Kidney (tissue), 14 donors: ENCODE data around the gene MYO10. TPM values are rescaled to one million over a fixed set of nuclear protein-coding genes. Genes with fewer than 3 reads are reported as not detected.
A peak's percentile ranks its signal among the peaks of the same experiment; 100 is the strongest.

Source experiments
- DNase-seq, 5 donors: peaks; one replicate each; pipeline ENCODE4 v3.0.0-alpha.2; 2013 to 2020
- FAIRE-seq: peaks from 2 replicates; lab custom pipeline; 2012; peaks lifted over from hg19 to GRCh38; lab: Jason Lieb, UNC
- H3K27ac ChIP-seq, 2 donors: one replicate each; pipeline ENCODE4 v1.7.0; 2013; ENCODE audit warnings: low read depth in 2 of 2, low read length in 2 of 2, inconsistent platforms in 1 of 2
- H3K27me3 ChIP-seq: one replicate; pipeline ENCODE4 v1.7.1; 2013; ENCODE audit warnings: low read length, inconsistent platforms; ENCODE audit not compliant: control insufficient read depth, insufficient read depth
- H3K36me3 ChIP-seq, 3 donors: one replicate each; pipeline versions ENCODE4 v1.7.0 to v1.7.1; 2013; ENCODE audit warnings: low read length in 3 of 3, control low read depth in 1 of 3, inconsistent platforms in 1 of 3; ENCODE audit not compliant: insufficient read depth in 3 of 3, control insufficient read depth in 2 of 3
- H3K4me1 ChIP-seq, 3 donors: one replicate each; pipeline versions ENCODE4 v1.7.0 to v1.7.1; 2013; ENCODE audit warnings: low read length in 3 of 3, inconsistent platforms in 1 of 3, low read depth in 1 of 3; ENCODE audit not compliant: control insufficient read depth in 2 of 3, insufficient read depth in 2 of 3
- H3K4me3 ChIP-seq, 3 donors: one replicate each; pipeline versions ENCODE4 v1.7.0 to v1.8.1; 2013; ENCODE audit warnings: low read length in 3 of 3, control low read depth in 1 of 3, inconsistent platforms in 1 of 3
- H3K9ac ChIP-seq, 3 donors: one replicate each; pipeline versions ENCODE4 v1.7.0 to v1.7.1; 2013; ENCODE audit warnings: low read length in 3 of 3, control low read depth in 1 of 3, inconsistent platforms in 1 of 3
- H3K9me3 ChIP-seq, 3 donors: one replicate each; pipeline versions ENCODE4 v1.7.0 to v1.7.1; 2013; ENCODE audit warnings: low read length in 3 of 3, control low read depth in 1 of 3, inconsistent platforms in 1 of 3; ENCODE audit not compliant: control insufficient read depth in 2 of 3, insufficient read depth in 1 of 3
- CTCF ChIP-seq: IDR thresholded peaks from 3 replicates; pipeline ENCODE4 v1.5.1; 2012; ENCODE audit warnings: mild to moderate bottlenecking, moderate library complexity, borderline replicate concordance; ENCODE audit not compliant: insufficient read depth; ENCODE audit errors: extremely low read depth
- intact Hi-C: fragments of 100-400 bp; cut with DNase I; formaldehyde crosslinking; loops from one replicate; pipeline ENCODE4 v1.11.1; 2022
- polyA plus RNA-seq: library from polyadenylated mRNA; stranded (reverse); fragments of 350-450 nt; fragmentation: Illumina TruSeq; extraction: RNeasy Lipid Tissue Mini Kit (QIAGEN cat#74804); gene quantifications from one replicate; pipeline ENCODE4 v1.2.3, GENCODE V29; 2014; ENCODE audit warnings: low read depth, low replicate concordance; ENCODE audit not compliant: insufficient read depth
- total RNA-seq: library from RNA; stranded (reverse); fragmentation: NEBNext Ultra II Directional; extraction: Animal tissue kit (Norgen Biotek cat#: 25700); gene quantifications from one replicate; pipeline ENCODE4 v1.2.1, GENCODE V29; 2021
- donor health status: control.
- donor health status: control.
- donor health status: control.
- donor health status: control.
- donor health status: control.
- donor health status: DM: yes; HTN: yes; CAD: no.
- donor health status: Normal renal cell carcinoma (clear cell type).

MYO10 gene
- total and polyA plus RNA-seq, 2 donors from 2014 or later = 7.6 to 52.4 TPM

GRCh38 chr5:16943846-16944678 lies 8.0 kb upstream of the MYO10 start:
- intact Hi-C loops = no loop called here
- TF ChIP-seq CTCF = no peak
- H3K9ac ChIP-seq = no peak overlapping the region
- no peaks in the 10 kb centered on the region for H3K4me1 ChIP-seq
- no peak for FAIRE-seq
- no peak overlapping the region for H3K4me3 ChIP-seq
- H3K27ac ChIP-seq = no peak overlapping the region
- no peaks in the 10 kb centered on the region for H3K36me3 ChIP-seq
- H3K9me3 ChIP-seq = no peaks in the 10 kb centered on the region
- DNase-seq = no peak
- H3K27me3 ChIP-seq = no peaks in the 10 kb centered on the region

- Histone ChIP-seq H3K27ac (no peak overlapping the region), H3K4me1 (peaks cover 0 to 4% (median 2%) of the 10 kb centered on the region in 3 donors), H3K27me3 (peaks cover 8% of the 10 kb centered on the region), H3K4me3 (no peak overlapping the region), H3K9ac (no peak overlapping the region), H3K36me3 (no peaks in the 10 kb centered on the region), H3K9me3 (no peaks in the 10 kb centered on the region)
- no peak for TF ChIP-seq CTCF
- intact Hi-C loops = no loop called here
- DNase-seq (peak in 1 of 5 donors; percentile 11), FAIRE-seq (no peak)
These were observed 1.5 kb upstream of the MYO10 start for GRCh38 chr5:16937503-16938161.

GRCh38 chr5:16936989-16937438 lies 926 bp upstream of the MYO10 start:
- DNase-seq (peak in 3 of 5 donors; percentile 48 to 80 (median 51)), FAIRE-seq (no peak)
- Histone ChIP-seq H3K9ac (peak overlapping the region in 2 of 3 donors; percentile 58 to 75), H3K4me3 (peak overlapping the region; percentile 74 to 79 (median 79)), H3K9me3 (no peaks in the 10 kb centered on the region), H3K4me1 (peaks cover 0 to 4% (median 2%) of the 10 kb centered on the region in 3 donors), H3K36me3 (no peaks in the 10 kb centered on the region), H3K27ac (peak overlapping the region; percentile 79 to 80), H3K27me3 (peaks cover 8% of the 10 kb centered on the region)
- no peak for TF ChIP-seq CTCF
- intact Hi-C loops = no loop called here
